ENCODE results near the gene TMEM231. TPM values are rescaled to one million over a fixed set of nuclear protein-coding genes. Genes with fewer than 3 reads are reported as not detected.

TMEM231 gene
- total and polyA plus RNA-seq, 2 of the 8 experiments (the other 6 are each of a cell fraction or from before 2014, with no cell fraction given), result 8.3 to 26.7 TPM

- H3K9me3 ChIP-seq (ENCODE audit: insufficient read depth in 2 of 2, low read depth in 1 of 2, low read length in 1 of 2), result no peaks in the 10 kb centered on the region
- peaks cover 0 to 7% of the 10 kb centered on the region in 2 experiments for H4K20me1 ChIP-seq (replicated peaks in 1 of 2; ENCODE audit: control insufficient read depth in 1 of 2, insufficient read depth in 2 of 2, low read length in 2 of 2)
- ChIA-PET CTCF (ENCODE audit: partially characterized antibody) (interaction anchor here (0.7 to 1.9 kb wide), 5 partner anchors 9 to 119 kb away, joined by 3 to 6 read pairs (median 3); no protein-coding TSS in a partner anchor), POLR2A (ENCODE audit: partially characterized antibody) (interaction anchor here (0.9 to 1.6 kb wide), 4 partner anchors 10 to 30 kb away, joined by 3 to 13 read pairs (median 3); partner anchors contain the start of gene GABARAPL2)
- H2AK5ac ChIP-seq (ENCODE audit: low read depth, low read length), result no peak overlapping the region
- H4K5ac ChIP-seq (ENCODE audit: insufficient read length, low read depth, low read length), result no peak overlapping the region
- no peak overlapping the region; a peak in 1 of 7 replicates for H3K9ac ChIP-seq (replicated peaks in 1 of 4; ENCODE audit: extremely low read depth in 1 of 4, low read depth in 3 of 4, low read length in 3 of 4)
- no peaks in the 10 kb centered on the region for H3K27me3 ChIP-seq (replicated peaks in 1 of 4; ENCODE audit: control insufficient read depth in 3 of 4, extremely low read depth in 1 of 4, insufficient read depth in 3 of 4, low read length in 3 of 4)
- no peak overlapping the region for H2BK20ac ChIP-seq (ENCODE audit: low read length)
- FAIRE-seq (no peak), DNase-seq (ENCODE audit: low read depth in 1 of 2, low spot score in 2 of 2) (no peak)
- no peaks in the 10 kb centered on the region; a peak in 1 of 4 replicates for H3K79me2 ChIP-seq (ENCODE audit: control insufficient read depth in 1 of 2, insufficient read depth in 2 of 2, low read length in 2 of 2)
- H3K14ac ChIP-seq (ENCODE audit: insufficient read length), result no peak overlapping the region
- no peak overlapping the region; the same call in 1 of the 2 replicates for H3K18ac ChIP-seq (ENCODE audit: extremely low read depth, low read length)
- no peak overlapping the region for H3K56ac ChIP-seq (replicated peaks; ENCODE audit: insufficient read length, low read depth, low read length)
- peaks cover 0 to 12% (median 2%) of the 10 kb centered on the region in 4 experiments; a peak in 3 of 7 replicates for H3K4me1 ChIP-seq (replicated peaks in 1 of 4; ENCODE audit: control insufficient read depth in 3 of 4, insufficient read depth in 4 of 4, low read length in 3 of 4)
- no peak overlapping the region for H2AFZ ChIP-seq (ENCODE audit: low read length)
- no peak overlapping the region for H3K23ac ChIP-seq (ENCODE audit: insufficient read length)
- no peak overlapping the region for H2BK120ac ChIP-seq (replicated peaks; ENCODE audit: low read depth, low read length)
- H2BK15ac ChIP-seq (ENCODE audit: low read length), result no peak overlapping the region
- H2BK5ac ChIP-seq (ENCODE audit: low read depth, low read length), result 0 out of 2 replicates have a peak overlapping the region, but pooled peaks have one; percentile 0
- no peak overlapping the region for H3K27ac ChIP-seq (ENCODE audit: low read depth, low read length)
- peaks cover 4% of the 10 kb centered on the region; the same call in 1 of the 2 replicates for H3K79me1 ChIP-seq (ENCODE audit: low read depth, low read length)
- H2BK12ac ChIP-seq (ENCODE audit: low read depth, low read length), result no peak overlapping the region
- H4K91ac ChIP-seq (replicated peaks; ENCODE audit: insufficient read length, low read length), result no peak overlapping the region
- no peak overlapping the region for H4K8ac ChIP-seq (ENCODE audit: extremely low read depth, insufficient read depth, low read length)
- no peaks in the 10 kb centered on the region for H3K23me2 ChIP-seq (ENCODE audit: low read depth, low read length)
- peaks cover 9 to 44% (median 37%) of the 10 kb centered on the region in 4 experiments; a peak in 7 of 8 replicates for H3K36me3 ChIP-seq (ENCODE audit: control insufficient read depth in 2 of 4, insufficient read depth in 4 of 4, low read length in 3 of 4)
- no peak overlapping the region for H3K4ac ChIP-seq (replicated peaks; ENCODE audit: insufficient read length, low read depth, low read length)
- H3K4me2 ChIP-seq (ENCODE audit: insufficient read depth in 1 of 2, low read depth in 2 of 2, low read length in 2 of 2), result 0 out of 4 replicates have a peak overlapping the region, but pooled peaks of 1 of the 2 experiments have one; percentile 12
- 81% methylated on average over 3 of the region's 3 CpGs; no CpG with 5 or more reads in 1 of the 2 experiments for WGBS, 2 experiments (ENCODE audit: extremely low coverage in 1 of 2, insufficient coverage in 1 of 2, insufficient read length in 1 of 2, insufficient replicate concordance in 2 of 2, low coverage in 1 of 2, low lambda C conversion rate in 2 of 2, missing lambda C conversion rate in 1 of 2)
- no peak overlapping the region for H3K4me3 ChIP-seq (ENCODE audit: extremely low read depth in 1 of 4, insufficient read depth in 2 of 4, low read depth in 3 of 4, low read length in 4 of 4)
- no peak for TF ChIP-seq NANOG (IDR thresholded peaks at IDR 0.05; ENCODE audit: insufficient read depth, low read depth, low read length, poor library complexity, severe bottlenecking)
Measured at GRCh38 chr16:75575958-75576357, 19.9 kb upstream of the TMEM231 start.
